Bronchus fibroblast of lung (primary cell): ENCODE measurements around the gene IDH3A. TPM values are rescaled to one million over a fixed set of nuclear protein-coding genes. Genes with fewer than 3 reads are reported as not detected.

Experiments
- total RNA-seq: library from RNA; depleted of rRNA; stranded (reverse); fragments of >200 nt; gene quantifications from 2 replicates; pipeline ENCODE4 v1.2.3, GENCODE V29; 2015

Gene IDH3A
- 33.6 and 36.9 TPM in 2 replicates for total RNA-seq

GRCh38 chr15:78149068-78149804 is at the start of gene IDH3A:
TSS of gene IDH3A (plus strand) at chr15:78149362. CDS start at chr15:78149404, 42 bp downstream.

GRCh38 chr15:78131295-78132061 is 17.7 kb upstream of the IDH3A start, which contains the start of gene CIB2:
TSS of gene CIB2 (minus strand) at chr15:78131445. CDS start at chr15:78131215, 230 bp downstream.

Other genes starting within 250 kb of the IDH3A start
- gene TBC1D2B, start 71.7 kb upstream of the IDH3A start, total RNA-seq: 12.9 and 13.4 TPM in 2 replicates
- gene SH2D7, start 56.8 kb upstream of the IDH3A start, total RNA-seq: not detected in 2 replicates
- 2.2 and 2.8 TPM in 2 replicates for gene CIB2, start 17.9 kb upstream of the IDH3A start, total RNA-seq
- gene ACSBG1, start 85.2 kb downstream of the IDH3A start, total RNA-seq: not detected in 2 replicates
- gene DNAJA4, start 115.2 kb downstream of the IDH3A start, total RNA-seq: 2.0 and 2.4 TPM in 2 replicates
- gene SKIC8, start 150.2 kb downstream of the IDH3A start, total RNA-seq: 56.9 and 66.1 TPM in 2 replicates
- not detected in 2 replicates for gene CRABP1, start 191.0 kb downstream of the IDH3A start, total RNA-seq